GM19452 (cell line): ENCODE measurements around the gene PRR5L.
"Not testable (repeated sequence)": the region's sequence is repeated elsewhere in the genome, so short reads cannot be mapped to it uniquely, and the experiment has no call there.

Source experiments
- ATAC-seq: cut with Tn5 transposase; IDR thresholded peaks from one replicate; pipeline ENCODE4 v1.9.1; 2021; ENCODE audit not compliant: unreplicated experiment

Gene PRR5L

GRCh38 chr11:36455658-36456111, 159.6 kb downstream of the PRR5L start:
- no peak for ATAC-seq

DNA sequence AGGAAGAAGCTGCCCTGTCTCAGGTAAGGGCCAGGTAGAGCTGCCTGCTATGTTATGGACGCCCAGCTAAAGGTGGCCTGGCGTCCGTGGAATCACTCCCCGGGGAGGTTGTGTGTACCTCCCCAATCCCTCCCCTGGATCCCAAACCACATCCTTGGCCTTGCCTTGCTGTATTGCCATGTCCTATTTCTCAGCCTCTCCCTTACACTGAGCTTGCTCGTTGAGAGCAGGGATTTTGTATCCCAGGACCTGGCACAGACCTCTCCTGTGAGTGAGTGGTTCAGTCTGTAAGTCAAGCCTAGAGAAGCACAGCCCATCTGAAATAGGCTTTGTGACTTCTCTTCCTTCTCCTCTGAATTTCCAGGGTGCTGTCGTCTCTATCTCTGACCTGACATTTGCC, 160.1 kb downstream of the PRR5L start:
- no peak for ATAC-seq

DNA sequence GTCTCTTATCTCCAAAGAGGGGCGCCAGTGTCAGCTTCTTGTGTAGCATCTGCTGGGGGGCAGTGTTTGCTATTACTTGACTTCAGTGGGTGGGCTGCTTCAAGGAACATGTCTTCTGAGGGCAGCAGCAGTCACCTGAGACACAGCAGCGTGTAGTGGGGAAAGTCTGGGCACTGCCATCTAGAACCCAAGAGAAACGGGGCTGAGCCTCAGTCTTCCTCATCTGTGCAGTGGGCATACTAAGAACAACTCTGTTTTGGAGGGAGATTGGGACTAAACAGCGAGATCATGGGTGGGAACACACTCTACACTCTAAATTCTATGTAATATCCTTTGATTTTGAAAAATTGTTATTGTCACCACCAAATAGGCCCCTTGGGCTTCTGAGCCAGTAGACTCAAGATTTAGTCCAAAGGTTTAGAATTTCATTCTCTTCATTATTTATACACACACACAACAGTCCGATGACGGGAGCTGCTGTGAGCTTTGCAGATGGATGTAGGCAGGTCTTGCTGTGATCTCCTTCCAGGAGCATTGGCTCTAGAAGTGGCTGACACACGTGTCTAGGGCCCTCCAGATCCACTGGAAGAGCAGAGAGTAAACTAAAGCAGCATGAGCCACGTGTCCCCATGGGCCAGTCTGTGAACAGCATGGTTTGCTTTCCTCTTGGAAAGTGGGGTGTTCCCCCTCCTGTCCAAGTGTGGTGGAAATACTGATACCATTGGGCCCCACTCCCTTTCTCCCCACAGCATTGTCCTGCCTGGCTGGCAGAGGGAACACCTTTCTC, 162.2 kb downstream of the PRR5L start:
- no peak for ATAC-seq

DNA sequence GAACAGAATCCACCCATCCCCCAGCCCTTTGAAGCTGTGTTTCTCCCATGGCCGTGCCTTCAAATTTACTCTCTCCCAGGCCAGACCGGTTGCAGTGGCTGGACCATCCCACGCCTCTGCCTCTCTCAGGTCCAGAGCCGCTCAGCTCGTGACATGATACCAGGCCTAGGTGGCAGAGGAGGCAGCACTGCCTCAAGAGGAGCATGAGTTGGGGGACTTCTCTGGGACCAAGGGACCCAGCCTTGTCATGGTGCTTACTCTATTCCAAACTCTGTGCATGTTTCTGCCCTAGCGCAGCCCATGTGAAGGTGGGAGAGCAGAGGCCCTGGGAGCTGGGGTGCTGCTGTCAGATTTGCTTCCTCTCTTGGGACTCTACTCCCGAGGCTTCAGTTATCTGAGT, 163.0 kb downstream of the PRR5L start:
- no peak for ATAC-seq

GRCh38 chr11:36460220-36460619, 164.1 kb downstream of the PRR5L start:
- ATAC-seq = no peak

DNA sequence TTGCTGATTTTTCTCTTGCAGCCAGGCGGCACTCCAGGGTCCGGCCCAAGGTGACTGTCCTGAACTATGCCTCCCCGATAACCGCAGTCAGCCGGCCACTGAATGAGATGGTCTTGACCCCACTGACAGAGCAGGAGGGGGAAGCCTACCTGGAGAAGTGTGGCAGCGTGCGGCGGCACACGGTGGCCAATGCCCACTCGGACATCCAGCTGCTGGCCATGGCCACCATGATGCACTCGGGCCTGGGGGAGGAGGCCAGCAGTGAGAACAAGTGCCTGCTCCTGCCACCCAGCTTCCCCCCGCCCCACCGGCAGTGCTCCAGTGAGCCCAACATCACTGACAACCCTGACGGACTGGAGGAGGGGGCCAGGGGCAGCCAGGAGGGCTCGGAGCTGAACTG, 166.2 kb downstream of the PRR5L start:
- no peak for ATAC-seq

DNA sequence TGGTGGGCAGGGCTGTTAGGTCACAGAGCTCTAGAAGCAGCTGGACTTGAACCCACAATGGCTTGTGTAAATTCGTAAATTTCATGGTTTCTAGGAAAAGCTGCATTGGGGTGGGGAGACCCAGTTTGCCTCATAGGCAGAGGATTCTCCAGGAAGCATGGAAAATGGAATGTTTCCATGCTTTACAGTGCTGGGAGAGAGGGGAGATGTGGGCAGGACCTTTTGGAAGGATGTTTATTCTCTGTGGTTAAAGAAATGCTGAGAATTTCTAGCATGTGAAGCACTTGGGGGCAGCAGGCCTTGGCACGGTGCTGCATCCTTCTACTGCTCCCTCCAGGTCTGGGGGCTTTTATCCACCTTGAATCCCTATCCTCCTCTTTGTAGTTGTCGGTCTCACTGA, 167.7 kb downstream of the PRR5L start:
- ATAC-seq = no peak

- no peak for ATAC-seq
Measured at GRCh38 chr11:36464720-36465119, 168.6 kb downstream of the PRR5L start.

DNA sequence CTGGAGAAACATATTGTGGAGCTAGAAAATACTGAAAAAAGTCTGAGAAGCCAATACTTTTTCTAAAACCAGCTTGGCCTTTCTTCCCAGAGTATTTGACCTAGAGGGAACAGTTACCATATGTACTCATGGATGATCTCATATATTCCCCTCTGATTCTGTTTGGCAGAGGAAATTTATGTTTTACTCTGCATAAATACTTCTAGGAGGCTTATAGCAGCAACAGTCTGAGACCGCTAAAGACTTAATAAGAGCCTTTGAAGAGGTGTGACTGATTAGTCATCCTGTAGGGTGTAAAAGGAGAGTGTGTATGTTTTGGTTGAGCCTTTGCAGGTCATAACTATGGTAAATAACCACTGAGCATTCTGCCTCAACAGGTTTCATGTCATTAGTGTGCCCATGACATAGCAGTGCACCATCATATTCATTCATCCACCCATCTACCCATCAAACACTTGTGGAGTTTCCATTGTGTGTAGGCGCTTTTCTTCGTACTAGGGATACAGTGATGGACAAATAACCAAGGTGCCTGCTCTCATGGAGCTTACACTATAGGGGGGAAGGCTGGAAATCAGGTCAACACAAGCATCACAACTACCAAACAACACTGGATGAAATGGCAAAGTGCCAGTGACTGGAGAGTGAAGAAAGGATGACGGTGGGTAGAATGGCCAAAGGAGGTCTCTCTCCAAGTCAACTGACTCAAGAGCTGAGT, 169.5 kb downstream of the PRR5L start:
- ATAC-seq = no peak

DNA sequence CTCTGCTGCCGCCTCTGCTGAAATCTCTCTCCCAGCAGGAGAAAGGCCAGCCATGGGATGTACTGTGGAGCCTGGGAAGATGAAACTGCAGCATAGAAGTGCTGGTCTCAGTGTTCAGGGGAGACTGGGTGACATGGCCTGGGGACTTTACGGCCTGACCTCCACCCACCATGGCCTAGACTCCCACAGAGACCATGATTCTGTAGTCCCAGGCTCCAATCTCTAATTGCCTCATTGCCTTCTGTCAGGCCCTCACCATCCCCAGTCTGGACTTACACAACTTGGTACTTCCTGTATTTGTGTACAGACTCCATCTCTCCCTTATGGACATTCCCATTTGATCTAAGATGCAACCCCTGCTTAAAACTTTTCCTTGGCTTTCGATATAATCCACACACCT, 170.9 kb downstream of the PRR5L start:
- ATAC-seq = no peak

DNA sequence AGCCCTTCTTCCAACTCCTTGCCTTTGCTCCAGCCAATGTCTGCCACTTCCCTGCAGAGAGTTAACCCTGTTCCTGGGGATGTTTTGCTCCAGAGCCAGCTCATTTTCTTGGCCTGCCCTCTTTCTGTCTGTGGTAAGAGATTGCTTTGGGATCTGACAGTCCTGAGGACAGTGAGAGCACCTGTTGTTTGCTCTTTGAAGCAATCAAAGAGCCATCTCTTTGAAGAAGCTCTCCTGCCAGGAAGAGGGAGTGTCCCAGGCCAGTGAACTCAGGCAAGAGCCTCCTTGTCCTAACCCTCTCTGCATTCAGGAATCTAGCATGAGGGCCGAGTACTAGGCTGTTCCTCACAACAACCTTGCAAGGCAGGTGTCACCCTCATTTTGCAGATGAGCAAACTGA, 171.8 kb downstream of the PRR5L start:
- no peak for ATAC-seq

DNA sequence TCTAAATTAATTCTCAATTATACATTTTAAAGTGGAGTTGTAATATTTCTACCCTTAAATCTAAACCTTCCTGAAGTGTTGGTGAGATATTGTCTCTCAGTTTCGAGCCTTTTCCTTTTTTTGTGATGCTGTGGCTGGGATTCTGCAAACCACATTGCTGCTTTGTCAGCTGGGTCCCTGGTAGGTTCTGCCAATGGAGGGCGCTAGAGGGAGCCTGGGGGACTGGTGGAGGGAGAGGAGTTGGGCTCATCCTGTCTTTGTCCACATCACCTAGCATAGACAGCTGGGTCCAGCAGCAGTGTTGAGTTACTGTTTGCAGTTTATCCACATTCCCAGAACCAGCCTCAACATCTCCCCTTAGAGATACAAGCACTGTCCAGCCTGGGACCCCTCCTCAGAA, 173.0 kb downstream of the PRR5L start:
- ATAC-seq = no peak

GRCh38 chr11:36469881-36470802, 174.1 kb downstream of the PRR5L start:
- ATAC-seq = no peak

- no peak for ATAC-seq
Measured at GRCh38 chr11:36471577-36471976, 175.5 kb downstream of the PRR5L start.

GRCh38 chr11:36475192-36475591, 179.1 kb downstream of the PRR5L start:
- ATAC-seq = no peak

DNA sequence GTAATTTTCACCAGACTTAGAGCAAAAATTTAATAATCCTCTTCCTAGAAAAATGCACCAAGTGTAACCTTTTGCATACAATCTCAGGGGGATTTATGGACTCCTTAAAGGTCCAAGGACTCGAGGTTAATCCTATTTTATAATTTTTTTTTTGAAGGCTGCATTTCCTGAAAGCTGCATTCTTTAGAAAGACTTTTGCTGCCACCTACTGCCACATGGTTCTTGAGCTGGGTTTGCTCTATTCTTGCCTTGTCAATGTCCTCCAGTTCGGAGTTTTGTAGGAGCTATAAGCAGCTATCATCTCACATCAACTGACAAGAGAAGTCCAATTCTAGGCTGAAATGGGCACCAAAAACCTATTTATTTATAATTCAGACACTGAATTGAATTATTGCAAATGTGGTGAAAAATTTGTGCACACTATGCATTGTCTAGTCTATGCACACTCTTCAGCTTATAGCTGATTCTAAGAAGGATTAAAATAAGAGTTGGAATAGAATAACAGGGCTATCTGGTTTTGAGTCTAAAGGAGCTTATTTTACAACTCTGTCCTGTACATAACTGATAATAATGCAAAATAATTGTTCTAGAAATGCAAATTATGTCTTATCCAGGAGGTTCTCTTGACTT, 182.7 kb downstream of the PRR5L start:
- no peak for ATAC-seq

- no peak for ATAC-seq
Measured at GRCh38 chr11:36480833-36481232, 184.7 kb downstream of the PRR5L start.

GRCh38 chr11:36483042-36483441, 187.0 kb downstream of the PRR5L start:
- ATAC-seq = not testable (repeated sequence)

DNA sequence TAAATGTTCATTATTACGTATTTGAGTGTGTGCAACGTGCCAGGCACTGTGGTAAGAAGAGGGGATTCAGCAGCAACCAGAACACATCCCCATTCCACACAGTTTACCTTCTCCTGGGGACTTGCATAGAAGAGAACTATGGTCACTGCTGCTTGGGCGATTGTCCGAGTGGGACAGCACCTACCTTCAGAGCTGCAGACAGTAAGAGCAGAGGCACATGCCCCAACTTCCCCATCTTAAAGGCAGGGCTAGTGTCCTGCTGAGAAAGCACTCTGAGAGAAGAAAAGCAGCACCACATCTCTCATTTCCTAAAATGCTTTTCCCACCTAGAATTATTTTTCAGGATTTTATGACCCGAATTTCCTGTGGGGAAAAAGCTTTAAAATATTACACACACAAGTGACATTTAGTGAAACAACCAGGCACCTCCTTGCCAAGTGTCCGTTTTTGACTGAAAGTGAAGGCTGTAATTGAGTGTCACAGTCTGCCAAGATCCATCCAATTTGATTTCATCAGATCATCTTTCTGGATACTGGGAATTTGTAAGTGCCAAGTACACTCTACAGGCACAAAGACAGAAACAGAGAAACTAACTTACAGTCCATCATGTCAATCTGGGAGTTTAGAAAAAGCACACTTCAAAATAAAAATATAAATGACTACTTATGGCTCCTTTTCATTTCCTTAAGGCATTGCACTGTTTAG, 189.4 kb downstream of the PRR5L start:
- ATAC-seq = no peak

GRCh38 chr11:36487619-36488018, 191.5 kb downstream of the PRR5L start:
- ATAC-seq = no peak
